ENCODE data around the gene EMILIN2. TPM values are rescaled to one million over a fixed set of nuclear protein-coding genes. Genes with fewer than 3 reads are reported as not detected.

EMILIN2 gene
- total RNA-seq, 1 experiment from 2014 or later = 8.0 TPM

- Mint-ChIP-seq H3K36me3 (ENCODE audit: insufficient read depth, unreplicated experiment) (peaks cover 30% of the 10 kb centered on the region), H3K9me3 (ENCODE audit: low read depth, unreplicated experiment) (no peaks in the 10 kb centered on the region), H3K4me1 (ENCODE audit: low read depth, unreplicated experiment) (peaks cover 14% of the 10 kb centered on the region), H3K4me3 (ENCODE audit: low read depth, unreplicated experiment) (no peak overlapping the region), H3K27me3 (ENCODE audit: unreplicated experiment) (no peaks in the 10 kb centered on the region), H3K27ac (ENCODE audit: unreplicated experiment) (no peak overlapping the region)
- CTCF ChIA-PET = interaction anchor here (0.6 to 0.7 kb wide), 2 partner anchors 10 to 43 kb away, joined by 3 read pairs; no protein-coding TSS in a partner anchor
- TF ChIP-seq, protein P1, sequence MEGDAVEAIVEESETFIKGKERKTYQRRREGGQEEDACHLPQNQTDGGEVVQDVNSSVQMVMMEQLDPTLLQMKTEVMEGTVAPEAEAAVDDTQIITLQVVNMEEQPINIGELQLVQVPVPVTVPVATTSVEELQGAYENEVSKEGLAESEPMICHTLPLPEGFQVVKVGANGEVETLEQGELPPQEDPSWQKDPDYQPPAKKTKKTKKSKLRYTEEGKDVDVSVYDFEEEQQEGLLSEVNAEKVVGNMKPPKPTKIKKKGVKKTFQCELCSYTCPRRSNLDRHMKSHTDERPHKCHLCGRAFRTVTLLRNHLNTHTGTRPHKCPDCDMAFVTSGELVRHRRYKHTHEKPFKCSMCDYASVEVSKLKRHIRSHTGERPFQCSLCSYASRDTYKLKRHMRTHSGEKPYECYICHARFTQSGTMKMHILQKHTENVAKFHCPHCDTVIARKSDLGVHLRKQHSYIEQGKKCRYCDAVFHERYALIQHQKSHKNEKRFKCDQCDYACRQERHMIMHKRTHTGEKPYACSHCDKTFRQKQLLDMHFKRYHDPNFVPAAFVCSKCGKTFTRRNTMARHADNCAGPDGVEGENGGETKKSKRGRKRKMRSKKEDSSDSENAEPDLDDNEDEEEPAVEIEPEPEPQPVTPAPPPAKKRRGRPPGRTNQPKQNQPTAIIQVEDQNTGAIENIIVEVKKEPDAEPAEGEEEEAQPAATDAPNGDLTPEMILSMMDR (IDR thresholded peaks at IDR 0.05; ENCODE audit: unreplicated experiment) = no peak
- no peak for DNase-seq
- BruUV-seq (replicated peaks) = no TSS peak
- intact Hi-C loops (cut with micrococcal nuclease; ENCODE audit: unreplicated experiment) = no loop called here
Observed at GRCh38 chr18:2920027-2920426, 73.2 kb downstream of the EMILIN2 start.

DNA sequence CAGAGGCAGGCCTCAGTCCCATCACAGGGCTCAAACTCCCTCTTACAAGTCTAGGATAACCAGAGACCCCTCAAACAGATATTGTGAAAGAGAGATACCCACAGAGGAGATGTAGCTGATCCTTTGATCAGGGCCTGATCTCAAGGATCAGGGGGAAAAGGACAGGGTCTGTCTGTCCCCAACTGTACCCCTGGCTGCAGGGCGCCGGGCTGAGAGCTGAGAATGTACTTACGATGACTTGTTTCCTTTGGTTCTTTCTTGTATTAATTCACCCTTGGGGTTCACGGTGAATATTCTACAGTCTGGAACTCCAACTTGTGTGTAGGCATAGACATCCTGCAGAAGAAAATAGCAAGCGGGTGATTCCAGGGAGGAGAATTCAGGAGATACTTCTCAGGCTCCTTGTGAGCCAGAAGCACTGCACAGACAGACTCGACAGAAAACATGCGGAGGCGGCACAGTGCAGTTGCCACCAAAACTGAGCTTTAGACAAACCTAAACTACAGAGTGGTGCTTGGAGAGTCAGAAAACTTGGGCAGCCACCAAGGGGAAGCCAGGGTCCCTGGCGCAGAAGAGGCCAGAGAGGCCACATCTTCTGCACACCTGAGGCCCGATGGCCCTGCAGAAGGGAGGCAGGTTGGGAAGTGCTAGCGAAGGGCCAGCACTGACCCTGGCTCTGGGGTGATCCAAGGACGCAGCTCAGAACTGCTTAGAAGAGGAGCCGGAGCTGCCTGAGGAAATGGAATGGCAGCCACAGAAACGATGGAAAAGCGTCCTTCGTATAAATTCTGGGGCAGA, 73.9 kb downstream of the EMILIN2 start:
- peaks cover 14% of the 10 kb centered on the region for H3K4me1 Mint-ChIP-seq (ENCODE audit: low read depth, unreplicated experiment)
- intact Hi-C loops (cut with micrococcal nuclease; ENCODE audit: unreplicated experiment) = no loop called here
- H3K4me3 Mint-ChIP-seq (ENCODE audit: low read depth, unreplicated experiment) = no peak overlapping the region
- TF ChIP-seq, protein P1 (IDR thresholded peaks at IDR 0.05; ENCODE audit: unreplicated experiment) = no peak
- H3K27ac Mint-ChIP-seq (ENCODE audit: unreplicated experiment) = no peak overlapping the region
- BruUV-seq (replicated peaks) = no TSS peak
- H3K27me3 Mint-ChIP-seq (ENCODE audit: unreplicated experiment) = no peaks in the 10 kb centered on the region
- DNase-seq = no peak
- peaks cover 27% of the 10 kb centered on the region for H3K36me3 Mint-ChIP-seq (ENCODE audit: insufficient read depth, unreplicated experiment)
- CTCF ChIA-PET = interaction anchor here (0.6 to 0.7 kb wide), 2 partner anchors 9 to 44 kb away, joined by 3 read pairs; no protein-coding TSS in a partner anchor
- no peaks in the 10 kb centered on the region for H3K9me3 Mint-ChIP-seq (ENCODE audit: low read depth, unreplicated experiment)

GRCh38 chr18:2921778-2922177, 75.0 kb downstream of the EMILIN2 start:
- BruUV-seq (replicated peaks) = no TSS peak
- intact Hi-C loops (cut with micrococcal nuclease; ENCODE audit: unreplicated experiment) = no loop called here
- Mint-ChIP-seq H3K9me3 (ENCODE audit: low read depth, unreplicated experiment) (no peaks in the 10 kb centered on the region), H3K27me3 (ENCODE audit: unreplicated experiment) (no peaks in the 10 kb centered on the region), H3K4me3 (ENCODE audit: low read depth, unreplicated experiment) (no peak overlapping the region), H3K27ac (ENCODE audit: unreplicated experiment) (no peak overlapping the region), H3K4me1 (ENCODE audit: low read depth, unreplicated experiment) (peaks cover 7% of the 10 kb centered on the region), H3K36me3 (ENCODE audit: insufficient read depth, unreplicated experiment) (peaks cover 26% of the 10 kb centered on the region)
- CTCF ChIA-PET = no interaction called here
- DNase-seq = no peak
- TF ChIP-seq, protein P1 (IDR thresholded peaks at IDR 0.05; ENCODE audit: unreplicated experiment) = no peak

GRCh38 chr18:2923464-2923863, 76.7 kb downstream of the EMILIN2 start:
- no peaks in the 10 kb centered on the region for H3K4me1 Mint-ChIP-seq (ENCODE audit: low read depth, unreplicated experiment)
- DNase-seq = no peak
- BruUV-seq (replicated peaks) = no TSS peak
- H3K36me3 Mint-ChIP-seq (ENCODE audit: insufficient read depth, unreplicated experiment) = peaks cover 28% of the 10 kb centered on the region
- no peaks in the 10 kb centered on the region for H3K9me3 Mint-ChIP-seq (ENCODE audit: low read depth, unreplicated experiment)
- H3K27me3 Mint-ChIP-seq (ENCODE audit: unreplicated experiment) = no peaks in the 10 kb centered on the region
- TF ChIP-seq, protein P1 (IDR thresholded peaks at IDR 0.05; ENCODE audit: unreplicated experiment) = no peak
- CTCF ChIA-PET = no interaction called here
- intact Hi-C loops (cut with micrococcal nuclease; ENCODE audit: unreplicated experiment) = no loop called here
- no peak overlapping the region for H3K27ac Mint-ChIP-seq (ENCODE audit: unreplicated experiment)
- no peak overlapping the region for H3K4me3 Mint-ChIP-seq (ENCODE audit: low read depth, unreplicated experiment)
